Measurements from ENCODE around the gene SMIM21. TPM values are rescaled to one million over a fixed set of nuclear protein-coding genes. Genes with fewer than 3 reads are reported as not detected.

Gene SMIM21
- total and polyA plus RNA-seq, 5 experiments from 2014 or later = not detected

DNA sequence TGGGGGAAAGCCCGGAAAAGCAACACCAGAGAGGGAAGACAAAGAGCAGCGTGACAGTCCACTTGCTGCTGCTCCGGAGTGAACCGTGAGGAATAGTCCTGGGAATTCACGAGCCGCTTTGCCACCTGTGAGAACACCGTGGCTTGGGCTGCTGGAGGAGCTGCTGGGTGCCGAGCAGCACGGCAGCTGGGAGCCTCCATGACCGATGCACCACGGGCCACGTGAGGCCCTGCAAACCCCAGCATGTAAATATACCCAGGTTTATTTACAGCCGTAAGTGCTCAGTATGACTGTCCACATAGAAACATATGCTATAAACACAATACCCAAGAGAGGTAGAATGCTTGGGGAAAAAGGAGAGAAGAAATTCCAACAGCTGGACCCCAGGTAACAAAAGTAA, 65.1 kb downstream of the SMIM21 start:
- no peak for ATAC-seq
- no peak for DNase-seq
- H3K27ac Mint-ChIP-seq = no peak overlapping the region
- H3K27me3 Mint-ChIP-seq = peaks cover 0 to 11% (median 5%) of the 10 kb centered on the region in 5 donors
- no peak overlapping the region for H3K4me3 Mint-ChIP-seq
- POLR2A ChIA-PET = no interaction called here
- peaks cover 0 to 1% (median 0%) of the 10 kb centered on the region in 3 donors for H3K36me3 Mint-ChIP-seq
- peaks cover 0 to 6% (median 3%) of the 10 kb centered on the region in 4 donors for H3K4me1 Mint-ChIP-seq
- peaks cover 0 to 3% (median under 1%) of the 10 kb centered on the region in 9 donors for H3K9me3 Mint-ChIP-seq

DNA sequence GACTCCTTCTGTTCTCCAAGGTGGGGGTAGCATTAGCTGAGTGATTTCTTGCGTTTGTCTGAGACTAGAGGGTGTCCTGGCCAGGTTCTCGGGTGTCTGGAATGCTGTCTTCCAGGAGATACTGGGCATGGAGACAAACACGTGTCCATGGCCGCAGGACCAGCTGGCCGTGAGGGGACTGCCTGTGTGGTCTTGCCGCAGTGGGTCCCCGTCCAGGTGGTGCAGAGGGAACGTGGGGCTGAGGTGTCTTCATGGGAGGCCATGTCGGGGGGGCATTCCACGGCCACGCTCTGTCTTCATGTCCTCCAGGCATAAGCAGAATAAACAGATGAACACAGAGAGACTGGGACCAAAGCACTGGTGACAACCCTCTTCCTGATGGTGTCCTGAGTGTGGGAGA, 66.6 kb downstream of the SMIM21 start:
- H3K4me3 Mint-ChIP-seq = no peak overlapping the region
- H3K36me3 Mint-ChIP-seq = peaks cover 0 to 8% (median 0%) of the 10 kb centered on the region in 3 donors
- peaks cover 0 to 11% (median 5%) of the 10 kb centered on the region in 5 donors for H3K27me3 Mint-ChIP-seq
- H3K27ac Mint-ChIP-seq = no peak overlapping the region
- ATAC-seq = no peak
- H3K9me3 Mint-ChIP-seq = peaks cover 4 to 11% (median 6%) of the 10 kb centered on the region in 9 donors
- POLR2A ChIA-PET = interaction anchor here (0.6 kb wide), 1 partner anchor 115 kb away, joined by 3 read pairs; no protein-coding TSS in a partner anchor
- peaks cover 0 to 6% (median 3%) of the 10 kb centered on the region in 4 donors for H3K4me1 Mint-ChIP-seq
- no peak for DNase-seq

DNA sequence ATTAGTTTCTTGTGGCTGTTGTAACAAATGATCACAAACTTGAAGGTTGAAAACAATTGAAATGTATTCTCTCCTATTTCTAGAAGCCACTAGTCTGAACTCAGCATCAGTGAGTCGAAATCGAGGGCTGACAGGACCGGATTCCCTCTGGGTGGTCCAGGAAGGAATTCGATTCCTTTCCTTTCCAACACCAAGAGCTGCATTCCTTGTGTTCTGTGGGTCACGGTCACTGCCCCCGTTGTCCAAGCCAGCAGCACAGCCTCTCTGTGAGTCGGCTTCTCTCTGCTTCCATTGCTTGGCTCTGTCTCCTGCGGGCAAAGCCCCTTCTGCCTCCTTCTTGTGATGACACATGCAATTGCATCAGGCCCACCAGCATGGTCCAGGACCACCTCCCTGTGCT, 67.3 kb downstream of the SMIM21 start:
- ATAC-seq = no peak
- no peak for DNase-seq
- Mint-ChIP-seq H3K4me3 (no peak overlapping the region), H3K4me1 (peaks cover 0 to 6% (median 3%) of the 10 kb centered on the region in 4 donors), H3K27me3 (peaks cover 0 to 11% (median 5%) of the 10 kb centered on the region in 5 donors), H3K27ac (no peak overlapping the region), H3K9me3 (peaks cover 5 to 16% (median 6%) of the 10 kb centered on the region in 9 donors), H3K36me3 (peaks cover 0 to 8% (median 0%) of the 10 kb centered on the region in 3 donors)
- POLR2A ChIA-PET = no interaction called here

Other genes starting within 250 kb of the SMIM21 start
- 10 to 100 TPM; 34.7 to 35.1 TPM for gene PTGR3, start 218.6 kb downstream of the SMIM21 start, total RNA-seq
- gene PTGR3, start 218.6 kb downstream of the SMIM21 start, polyA plus RNA-seq = 10 to 100 TPM; 14.7 to 28.5 (median 19.6) TPM
- gene TSHZ1, start 216.9 kb downstream of the SMIM21 start, total RNA-seq = 10 to 100 TPM; 32.8 to 33.6 TPM
- gene TSHZ1, start 216.9 kb downstream of the SMIM21 start, polyA plus RNA-seq = 1 to 10 TPM; 2.8 to 7.1 (median 3.7) TPM